ENCODE results near the gene TOLLIP. TPM values are rescaled to one million over a fixed set of nuclear protein-coding genes. Genes with fewer than 3 reads are reported as not detected.

Gene TOLLIP
- total RNA-seq, 6 experiments from 2014 or later: 41.4 to 53.6 (median 49.0) TPM

GRCh38 chr11:1255151-1255550 is 54.3 kb downstream of the TOLLIP start:
- TF ChIP-seq, protein P1, sequence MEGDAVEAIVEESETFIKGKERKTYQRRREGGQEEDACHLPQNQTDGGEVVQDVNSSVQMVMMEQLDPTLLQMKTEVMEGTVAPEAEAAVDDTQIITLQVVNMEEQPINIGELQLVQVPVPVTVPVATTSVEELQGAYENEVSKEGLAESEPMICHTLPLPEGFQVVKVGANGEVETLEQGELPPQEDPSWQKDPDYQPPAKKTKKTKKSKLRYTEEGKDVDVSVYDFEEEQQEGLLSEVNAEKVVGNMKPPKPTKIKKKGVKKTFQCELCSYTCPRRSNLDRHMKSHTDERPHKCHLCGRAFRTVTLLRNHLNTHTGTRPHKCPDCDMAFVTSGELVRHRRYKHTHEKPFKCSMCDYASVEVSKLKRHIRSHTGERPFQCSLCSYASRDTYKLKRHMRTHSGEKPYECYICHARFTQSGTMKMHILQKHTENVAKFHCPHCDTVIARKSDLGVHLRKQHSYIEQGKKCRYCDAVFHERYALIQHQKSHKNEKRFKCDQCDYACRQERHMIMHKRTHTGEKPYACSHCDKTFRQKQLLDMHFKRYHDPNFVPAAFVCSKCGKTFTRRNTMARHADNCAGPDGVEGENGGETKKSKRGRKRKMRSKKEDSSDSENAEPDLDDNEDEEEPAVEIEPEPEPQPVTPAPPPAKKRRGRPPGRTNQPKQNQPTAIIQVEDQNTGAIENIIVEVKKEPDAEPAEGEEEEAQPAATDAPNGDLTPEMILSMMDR (IDR thresholded peaks at IDR 0.05): no peak

GRCh38 chr11:1254733-1255132 is 54.7 kb downstream of the TOLLIP start:
- no peak for DNase-seq
- no peak overlapping the region for H3K27ac Mint-ChIP-seq
- H3K9me3 Mint-ChIP-seq: peaks cover 28% of the 10 kb centered on the region
- TF ChIP-seq, protein P1 (IDR thresholded peaks at IDR 0.05): no peak
- peaks cover 2% of the 10 kb centered on the region; the same call in 1 of the 2 replicates for H3K27me3 Mint-ChIP-seq (ENCODE audit: insufficient read depth)
- peaks cover 7% of the 10 kb centered on the region; the same call in 1 of the 2 replicates for H3K36me3 Mint-ChIP-seq (ENCODE audit: low read depth)
- H3K4me3 Mint-ChIP-seq: no peak overlapping the region
- H3K4me1 Mint-ChIP-seq (ENCODE audit: low read depth): no peaks in the 10 kb centered on the region

More at GRCh38 chr11:1255151-1255550, 54.3 kb downstream of the TOLLIP start:
- Mint-ChIP-seq H3K27me3 (ENCODE audit: insufficient read depth) (peaks cover 2% of the 10 kb centered on the region; the same call in 1 of the 2 replicates), H3K4me1 (ENCODE audit: low read depth) (no peaks in the 10 kb centered on the region), H3K4me3 (no peak overlapping the region), H3K9me3 (peaks cover 24% of the 10 kb centered on the region), H3K27ac (no peak overlapping the region), H3K36me3 (ENCODE audit: low read depth) (peaks cover 7% of the 10 kb centered on the region; the same call in 1 of the 2 replicates)
- DNase-seq: no peak

DNA sequence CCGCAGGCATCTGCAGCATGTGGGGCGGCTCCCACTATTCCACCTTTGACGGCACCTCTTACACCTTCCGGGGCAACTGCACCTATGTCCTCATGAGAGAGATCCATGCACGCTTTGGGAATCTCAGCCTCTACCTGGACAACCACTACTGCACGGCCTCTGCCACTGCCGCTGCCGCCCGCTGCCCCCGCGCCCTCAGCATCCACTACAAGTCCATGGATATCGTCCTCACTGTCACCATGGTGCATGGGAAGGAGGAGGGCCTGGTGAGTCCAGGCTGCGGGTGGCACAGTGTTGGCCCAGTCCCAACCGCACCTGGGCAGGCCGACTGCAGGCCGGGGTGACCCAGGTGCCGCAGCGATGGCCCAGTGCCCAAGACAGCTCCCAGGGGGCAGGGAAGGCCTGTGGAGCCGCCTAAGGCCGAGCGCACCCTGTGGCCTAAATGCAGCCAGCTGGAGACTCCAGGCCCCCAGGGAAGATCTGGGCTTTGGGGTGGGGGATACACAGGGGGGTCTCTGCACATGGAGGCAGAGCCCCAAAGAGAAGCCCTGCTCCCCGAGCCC is 55.3 kb downstream of the TOLLIP start:
- no peaks in the 10 kb centered on the region for H3K4me1 Mint-ChIP-seq (ENCODE audit: low read depth)
- TF ChIP-seq, protein P1 (IDR thresholded peaks at IDR 0.05): no peak
- peaks cover 2% of the 10 kb centered on the region for H3K27me3 Mint-ChIP-seq (ENCODE audit: insufficient read depth)
- peaks cover 7% of the 10 kb centered on the region; the same call in 1 of the 2 replicates for H3K36me3 Mint-ChIP-seq (ENCODE audit: low read depth)
- no peak for DNase-seq
- peaks cover 31% of the 10 kb centered on the region for H3K9me3 Mint-ChIP-seq
- no peak overlapping the region for H3K4me3 Mint-ChIP-seq
- H3K27ac Mint-ChIP-seq: no peak overlapping the region

- no peak for DNase-seq
- Mint-ChIP-seq H3K36me3 (ENCODE audit: low read depth) (peaks cover 7% of the 10 kb centered on the region; the same call in 1 of the 2 replicates), H3K4me1 (ENCODE audit: low read depth) (no peaks in the 10 kb centered on the region), H3K27me3 (ENCODE audit: insufficient read depth) (peaks cover 2% of the 10 kb centered on the region), H3K9me3 (peaks cover 31% of the 10 kb centered on the region), H3K4me3 (no peak overlapping the region), H3K27ac (no peak overlapping the region)
- TF ChIP-seq, protein P1 (IDR thresholded peaks at IDR 0.05): no peak
Observed at GRCh38 chr11:1253103-1253485, 56.3 kb downstream of the TOLLIP start.

DNA sequence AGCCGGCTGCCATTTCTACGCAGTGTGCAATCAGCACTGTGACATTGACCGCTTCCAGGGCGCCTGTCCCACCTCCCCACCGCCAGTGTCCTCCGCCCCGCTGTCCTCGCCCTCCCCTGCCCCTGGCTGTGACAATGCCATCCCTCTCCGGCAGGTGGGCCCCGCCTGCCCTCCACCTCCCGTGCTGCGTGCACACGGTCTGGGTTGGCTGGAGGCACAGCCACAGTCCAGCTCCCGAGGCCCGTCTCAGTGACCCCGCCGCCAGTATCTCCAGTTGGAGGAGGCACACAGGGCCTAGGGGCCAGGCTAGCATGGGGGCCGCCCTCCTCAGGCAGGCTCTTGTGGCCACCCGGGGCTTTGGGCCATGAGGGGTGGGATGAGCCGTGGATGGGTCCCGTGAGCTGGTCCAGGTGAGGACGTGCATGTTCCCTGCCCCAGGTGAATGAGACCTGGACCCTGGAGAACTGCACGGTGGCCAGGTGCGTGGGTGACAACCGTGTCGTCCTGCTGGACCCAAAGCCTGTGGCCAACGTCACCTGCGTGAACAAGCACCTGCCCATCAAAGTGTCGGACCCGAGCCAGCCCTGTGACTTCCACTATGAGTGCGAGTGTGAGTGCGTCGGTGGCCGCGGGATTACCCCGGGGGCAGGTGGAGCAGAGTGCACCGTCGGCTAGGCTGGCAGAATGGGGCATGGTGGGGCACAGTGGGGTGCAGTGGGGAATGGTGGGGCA is 56.9 kb downstream of the TOLLIP start:
- DNase-seq: no peak
- Mint-ChIP-seq H3K27ac (no peak overlapping the region), H3K4me3 (no peak overlapping the region), H3K36me3 (ENCODE audit: low read depth) (peaks cover 7% of the 10 kb centered on the region; the same call in 1 of the 2 replicates), H3K9me3 (peaks cover 31% of the 10 kb centered on the region), H3K27me3 (ENCODE audit: insufficient read depth) (peaks cover 2% of the 10 kb centered on the region; the same call in 1 of the 2 replicates), H3K4me1 (ENCODE audit: low read depth) (no peaks in the 10 kb centered on the region)
- TF ChIP-seq, protein P1 (IDR thresholded peaks at IDR 0.05): no peak
